Activated CD4-positive, alpha-beta T cell treated with anti-CD3 and anti-CD28 coated beads, Interleukin-2, amount 50 U/mL, for 24 hours (primary cell): ENCODE data around the gene LDLRAD4.
"Not testable (repeated sequence)": the region's sequence is repeated elsewhere in the genome, so short reads cannot be mapped to it uniquely, and the experiment has no call there.

Experiments used
- DNase-seq, 2 donors: peaks; one replicate each; pipeline ENCODE4 v3.0.0-alpha.2; 2020; ENCODE audit warnings: low read depth in 1 of 2, low spot score in 1 of 2

The LDLRAD4 gene

DNA sequence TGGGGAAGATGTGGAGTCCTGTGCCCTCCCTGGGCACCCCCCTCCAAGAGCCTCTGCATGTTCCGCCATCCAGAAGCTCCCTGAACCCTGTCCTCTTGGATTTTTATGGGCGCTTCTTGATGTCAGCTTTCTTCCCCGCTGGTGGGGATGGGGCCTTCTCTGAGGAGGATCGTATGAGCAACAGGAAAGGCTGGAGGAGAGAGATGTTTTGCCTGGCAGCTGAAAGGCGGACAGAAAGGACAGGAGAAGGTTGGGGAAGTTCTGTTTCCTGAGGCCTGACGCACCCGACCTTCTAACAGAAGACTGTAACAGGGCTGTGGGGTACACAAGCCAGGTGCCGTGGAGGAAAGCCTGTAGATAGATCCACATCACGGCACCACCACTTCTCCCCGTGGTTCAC, 238.8 kb downstream of the LDLRAD4 start:
- DNase-seq: no peak

DNA sequence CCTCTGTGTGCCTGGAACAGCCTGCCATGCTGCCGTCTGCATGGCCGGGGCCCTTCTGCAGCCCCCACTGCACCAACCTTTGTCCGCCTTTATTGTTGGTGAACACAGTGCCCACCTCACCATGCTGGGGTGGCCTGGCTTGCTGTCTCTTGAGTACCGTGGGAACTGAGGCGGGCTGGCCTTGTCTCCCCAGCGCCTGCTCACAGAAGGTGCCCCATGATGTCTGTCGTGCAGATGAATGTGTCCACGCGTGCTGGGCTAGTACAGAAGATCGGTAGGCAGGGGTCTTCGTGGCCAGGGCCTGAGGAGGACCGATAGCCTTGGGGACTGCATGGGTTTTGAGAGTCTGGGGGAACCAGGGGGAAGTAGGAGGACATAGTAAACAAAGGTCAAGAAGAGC, 242.4 kb downstream of the LDLRAD4 start:
- no peak for DNase-seq

GRCh38 chr18:13461469-13461868, 242.9 kb downstream of the LDLRAD4 start:
- no peak for DNase-seq

DNA sequence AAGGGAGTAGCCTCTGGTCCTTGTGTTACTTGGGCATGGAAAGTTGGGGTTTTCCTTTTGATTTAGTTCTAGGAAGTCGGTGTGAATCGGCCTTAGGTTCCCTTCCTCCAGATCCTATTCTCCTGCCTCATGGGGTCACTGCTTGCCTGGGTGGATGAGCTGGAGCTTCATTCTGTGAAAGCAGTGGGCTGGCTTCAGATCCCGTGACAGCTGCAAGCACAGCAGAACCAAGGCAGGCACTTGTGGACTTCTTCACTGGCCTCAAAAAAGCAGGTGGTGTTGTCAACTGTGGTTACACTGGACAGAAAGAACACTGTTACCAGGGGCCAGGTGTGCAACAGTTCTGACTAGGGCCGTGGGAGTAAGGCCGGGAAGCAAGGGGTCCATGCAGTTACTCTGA, 243.4 kb downstream of the LDLRAD4 start:
- DNase-seq: no peak

GRCh38 chr18:13462686-13463085, 244.1 kb downstream of the LDLRAD4 start:
- no peak for DNase-seq

DNA sequence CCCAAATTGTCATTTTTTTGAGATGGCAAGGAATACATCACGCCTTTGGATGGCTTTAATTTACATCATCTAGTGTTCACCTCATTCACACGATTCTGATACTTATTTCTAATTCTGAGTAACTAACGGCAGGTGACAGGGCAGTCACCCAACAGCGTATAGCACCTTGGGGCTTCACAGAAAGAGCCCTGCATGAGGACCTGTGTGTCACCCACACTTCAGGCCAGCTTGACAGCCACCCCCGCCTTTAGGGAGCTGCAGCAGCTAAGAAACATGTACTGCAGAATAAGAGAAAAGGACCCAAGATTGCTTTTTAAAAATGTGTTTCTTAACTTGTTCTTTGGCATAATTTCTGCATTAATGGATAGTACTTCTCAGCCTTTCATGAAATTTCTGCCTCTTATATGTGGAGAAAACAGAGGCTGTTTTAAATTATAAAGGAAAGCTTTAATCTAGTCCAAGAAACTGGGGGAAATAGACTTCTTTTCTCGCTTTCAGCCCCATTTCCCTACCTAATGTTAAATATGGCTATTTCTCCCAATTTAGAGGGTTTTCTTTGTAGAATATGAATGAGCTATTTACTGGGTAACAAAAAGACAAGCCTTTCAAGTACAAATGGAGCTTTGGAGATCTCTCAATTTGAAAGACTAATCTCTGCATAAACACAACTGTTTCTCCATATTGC, 245.1 kb downstream of the LDLRAD4 start:
- no peak for DNase-seq

- peak; percentile 28 to 63 for DNase-seq
Measured at GRCh38 chr18:13464432-13465123, 246.0 kb downstream of the LDLRAD4 start.

GRCh38 chr18:13465124-13465446, 246.5 kb downstream of the LDLRAD4 start:
- DNase-seq: no peak

DNA sequence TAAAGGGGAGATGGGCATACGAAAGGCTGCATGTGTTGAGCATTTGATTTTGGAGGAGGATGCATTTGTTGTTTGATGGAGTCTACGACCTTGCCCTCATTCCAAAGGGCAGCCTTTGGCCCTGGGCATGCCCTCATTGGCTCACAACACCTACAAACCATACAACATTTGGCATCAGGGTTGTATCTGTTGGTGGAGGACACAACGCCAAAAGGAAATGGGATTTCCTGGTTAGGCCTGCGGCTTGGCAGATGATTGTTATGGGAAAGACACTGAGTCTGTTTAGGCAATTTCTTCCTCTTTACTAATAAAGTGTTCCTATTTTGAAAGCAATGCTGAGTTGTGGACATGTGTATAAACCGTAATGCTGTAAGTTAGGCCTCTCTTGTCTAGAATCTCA, 246.9 kb downstream of the LDLRAD4 start:
- no peak for DNase-seq

GRCh38 chr18:13470516-13471197, 252.1 kb downstream of the LDLRAD4 start:
- DNase-seq: no peak

DNA sequence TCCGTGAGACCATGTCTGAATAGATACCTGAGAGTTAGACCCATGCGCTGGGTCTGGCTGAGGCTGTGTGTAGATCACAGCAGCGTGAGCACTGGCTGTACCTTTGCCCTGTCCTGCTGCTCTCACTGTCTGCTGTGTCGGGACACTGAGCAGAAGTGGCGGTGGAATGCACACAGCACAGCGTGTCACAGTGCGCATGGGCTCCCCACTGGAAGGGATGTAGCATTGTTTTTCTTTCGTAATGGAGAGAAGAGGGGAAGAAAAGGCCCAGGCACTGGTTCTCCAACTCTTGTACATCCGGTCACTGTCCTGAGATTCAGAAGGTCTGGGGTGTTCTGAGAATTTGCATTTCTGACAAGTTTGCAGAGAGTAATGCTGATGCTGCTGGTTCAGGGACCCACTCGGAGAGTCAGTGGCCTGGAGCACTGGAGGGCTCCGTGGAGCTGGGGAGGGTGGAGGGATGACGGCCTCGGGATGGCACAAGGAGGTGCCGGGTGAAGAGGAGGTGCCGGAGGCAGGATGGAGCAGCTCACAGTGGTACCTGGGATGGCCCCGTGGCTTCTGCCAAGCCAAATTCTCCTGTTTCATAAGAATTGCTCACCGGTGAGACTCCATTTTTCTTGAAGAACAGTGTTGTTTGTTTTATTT, 252.8 kb downstream of the LDLRAD4 start:
- DNase-seq: no peak

- no peak for DNase-seq
Measured at GRCh38 chr18:13471971-13472628, 253.5 kb downstream of the LDLRAD4 start.

DNA sequence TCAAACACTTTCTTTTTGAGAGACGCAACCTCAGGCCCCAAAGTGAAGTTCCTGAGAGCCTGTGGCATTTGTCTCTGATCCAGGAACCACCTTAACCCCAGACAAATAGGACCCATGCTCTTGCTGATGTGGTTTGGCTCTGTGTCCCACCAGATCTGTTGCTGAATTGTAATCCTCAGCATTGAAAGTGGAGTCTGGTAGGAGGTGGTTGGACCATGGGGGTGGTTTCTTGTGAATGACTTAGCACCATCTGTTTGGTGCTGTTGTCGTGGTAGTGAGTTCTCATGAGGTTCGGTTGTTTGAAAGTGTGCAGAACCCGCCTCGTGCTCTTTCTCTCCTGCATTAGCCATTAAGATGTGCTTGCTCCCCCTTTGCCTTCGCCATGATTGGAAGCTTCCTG, 255.2 kb downstream of the LDLRAD4 start:
- no peak for DNase-seq

DNA sequence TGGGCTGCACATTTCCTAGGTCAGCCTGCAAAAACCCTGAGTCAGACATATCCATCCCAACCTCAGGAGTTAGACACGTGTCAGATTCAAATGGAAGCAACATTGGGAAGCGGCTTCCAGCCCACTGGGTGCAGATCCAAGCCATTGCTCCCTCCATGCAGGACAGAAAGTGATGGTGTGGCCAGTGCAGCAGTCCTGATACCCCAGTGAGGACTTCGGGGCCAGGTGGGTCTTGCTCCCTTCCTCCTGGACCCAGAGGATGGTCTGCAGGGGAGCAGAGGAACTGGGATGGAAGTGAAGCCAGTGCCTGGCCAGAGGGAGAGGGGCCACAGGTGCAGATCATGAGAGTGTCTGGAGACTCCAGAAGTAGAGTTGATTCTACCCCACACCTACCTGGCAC, 255.8 kb downstream of the LDLRAD4 start:
- DNase-seq: no peak

GRCh38 chr18:13474907-13475545, 256.5 kb downstream of the LDLRAD4 start:
- no peak for DNase-seq

DNA sequence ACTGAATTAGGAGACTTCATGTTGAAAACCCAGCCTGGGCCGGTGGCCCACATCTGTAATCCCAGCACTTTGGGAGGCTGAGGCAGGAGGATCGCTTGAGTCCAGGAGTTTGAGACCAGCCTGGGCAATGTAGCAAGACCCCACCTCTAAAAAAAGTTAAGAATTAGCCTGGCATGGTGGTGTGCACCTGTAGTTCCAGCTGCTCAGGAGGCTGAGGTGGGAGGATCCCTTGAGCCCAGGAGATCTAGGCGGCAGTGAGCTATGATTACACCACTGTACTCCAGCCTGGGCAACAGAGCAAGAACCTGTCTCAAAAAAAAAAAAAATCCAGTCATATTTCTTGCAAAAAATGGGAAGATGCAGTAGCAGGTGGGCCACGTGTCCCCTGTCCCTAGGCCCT, 257.8 kb downstream of the LDLRAD4 start:
- DNase-seq: not testable (repeated sequence)

DNA sequence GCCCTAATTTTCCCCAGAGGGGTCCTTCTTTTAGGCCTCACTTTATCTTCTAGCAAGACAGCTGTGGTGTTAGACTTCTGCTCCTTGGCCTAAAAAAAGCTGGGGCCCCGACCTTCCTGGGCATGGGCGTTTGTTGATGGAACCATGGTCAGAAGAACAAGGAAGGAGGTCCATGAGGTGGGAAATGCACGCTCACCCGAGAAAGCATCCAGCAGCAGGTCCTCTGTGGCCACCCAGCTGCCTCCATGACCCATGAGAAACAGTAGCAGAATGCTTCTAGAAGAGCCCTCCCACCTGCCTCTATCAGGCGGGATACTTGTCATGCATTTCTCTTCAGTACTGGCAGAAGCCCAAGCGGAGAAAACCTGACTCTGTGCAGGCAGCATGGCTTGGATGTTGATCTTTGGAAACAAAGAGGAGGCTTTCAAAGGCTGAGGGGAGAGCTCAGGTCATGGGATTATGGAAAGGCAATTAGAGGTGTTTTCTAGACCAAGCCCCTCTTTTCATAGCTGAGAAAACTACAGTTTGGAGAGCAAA, 258.7 kb downstream of the LDLRAD4 start:
- no peak for DNase-seq

- DNase-seq: no peak
Measured at GRCh38 chr18:13480571-13481255, 262.2 kb downstream of the LDLRAD4 start.

GRCh38 chr18:13481331-13481730, 262.8 kb downstream of the LDLRAD4 start:
- no peak for DNase-seq
